NCI-H2029 treated with DMSO at 0.1 percent for 48 hours (cell line): ENCODE data around the gene HDLBP.
"Not testable (repeated sequence)": the region's sequence is repeated elsewhere in the genome, so short reads cannot be mapped to it uniquely, and the experiment has no call there.

Source experiments
- DNase-seq: peaks from one replicate; lab custom pipeline; 2025; lab: John Stamatoyannopoulos, UW

The HDLBP gene

DNA sequence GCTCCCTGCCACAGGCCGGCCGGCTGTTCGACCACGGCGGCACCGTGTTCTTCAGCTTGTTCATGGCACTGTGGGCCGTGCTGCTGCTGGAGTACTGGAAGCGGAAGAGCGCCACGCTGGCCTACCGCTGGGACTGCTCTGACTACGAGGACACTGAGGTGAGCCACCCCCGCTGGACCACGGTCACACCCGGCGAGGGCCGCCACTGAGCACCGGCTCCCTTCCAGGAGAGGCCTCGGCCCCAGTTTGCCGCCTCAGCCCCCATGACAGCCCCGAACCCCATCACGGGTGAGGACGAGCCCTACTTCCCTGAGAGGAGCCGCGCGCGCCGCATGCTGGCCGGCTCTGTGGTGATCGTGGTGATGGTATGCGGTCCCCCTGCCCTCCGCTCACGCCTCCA lies 106.2 kb downstream of the HDLBP start:
- DNase-seq: no peak

GRCh38 chr2:241208058-241208457 lies 107.4 kb downstream of the HDLBP start:
- no peak for DNase-seq

- DNase-seq: no peak
These were observed 107.8 kb downstream of the HDLBP start for GRCh38 chr2:241207641-241208040.

- DNase-seq: no peak
These were observed 108.3 kb downstream of the HDLBP start for GRCh38 chr2:241207151-241207550.

- DNase-seq: no peak
These were observed 110.4 kb downstream of the HDLBP start for GRCh38 chr2:241205086-241205485.

GRCh38 chr2:241204490-241204889 lies 111.0 kb downstream of the HDLBP start:
- DNase-seq: no peak

DNA sequence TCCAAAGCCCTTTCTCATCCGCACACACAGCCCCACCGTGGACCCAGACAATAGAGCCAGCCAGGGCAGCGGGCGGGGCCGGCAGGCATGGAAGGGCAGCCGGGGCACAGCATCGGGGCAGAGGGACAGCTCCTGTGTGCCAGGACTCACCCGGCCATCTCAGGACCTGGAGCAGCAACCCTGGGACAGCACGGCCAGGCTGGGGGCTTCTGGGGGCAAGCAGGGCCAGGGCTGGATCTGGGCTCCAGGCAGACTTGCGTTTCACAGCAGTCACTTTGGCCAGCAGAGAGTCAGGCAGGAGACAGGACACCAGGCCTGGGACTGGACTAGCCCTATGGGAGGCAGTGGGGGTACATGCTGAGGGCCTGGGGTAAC lies 111.5 kb downstream of the HDLBP start:
- DNase-seq: no peak

DNA sequence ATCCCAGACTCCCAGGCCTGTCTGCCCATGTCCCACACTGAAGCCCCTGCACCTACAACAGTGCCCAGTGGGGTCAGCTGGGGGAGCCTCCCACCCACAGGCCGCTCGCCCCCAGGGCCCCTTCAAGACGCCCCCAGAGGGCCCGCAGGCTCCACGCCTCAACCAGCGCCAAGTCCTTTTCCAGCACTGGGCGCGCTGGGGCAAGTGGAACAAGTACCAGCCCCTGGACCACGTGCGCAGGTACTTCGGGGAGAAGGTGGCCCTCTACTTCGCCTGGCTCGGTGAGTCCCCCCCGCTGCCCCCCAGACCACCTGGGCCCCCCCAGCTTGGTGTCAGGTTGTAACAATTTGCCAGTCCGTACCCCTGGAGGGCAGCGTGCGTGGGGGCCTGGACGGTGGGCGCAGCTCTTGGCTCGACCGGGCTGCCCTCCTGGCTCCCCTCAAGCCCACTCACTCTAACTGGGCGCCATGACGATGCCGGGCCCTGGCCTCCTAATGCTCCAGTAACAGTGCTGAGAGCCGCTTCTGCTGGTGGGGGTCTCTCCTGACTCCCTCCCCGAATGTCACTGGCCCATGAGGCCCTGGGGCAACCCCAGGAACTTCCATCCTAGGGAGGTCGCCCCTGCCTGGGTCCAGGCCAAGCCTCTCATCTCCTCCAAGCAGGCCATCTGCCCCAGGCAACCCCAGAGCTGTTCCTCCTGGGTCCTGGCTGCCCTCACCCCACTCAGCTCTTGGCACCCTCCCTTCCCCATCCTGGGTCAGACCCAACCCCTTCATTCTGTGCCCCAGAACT lies 112.1 kb downstream of the HDLBP start:
- DNase-seq: no peak

- no peak for DNase-seq
These were observed 112.8 kb downstream of the HDLBP start for GRCh38 chr2:241202681-241203080.

DNA sequence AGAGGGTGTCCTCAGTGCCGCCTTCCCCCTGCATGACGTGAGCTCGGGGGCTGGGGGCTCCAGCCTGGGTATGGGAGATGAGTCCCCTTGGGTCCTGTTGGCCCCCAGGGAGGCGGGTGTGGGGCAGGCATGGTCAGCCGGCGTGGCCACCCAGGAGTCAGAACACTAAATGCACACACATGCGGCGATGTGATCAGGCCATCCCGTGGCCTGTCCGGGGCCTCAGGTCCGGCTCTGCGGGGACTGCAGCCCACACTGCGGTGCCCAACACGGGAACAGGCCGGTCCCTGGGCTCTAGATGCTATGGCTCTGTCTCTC lies 113.2 kb downstream of the HDLBP start:
- no peak for DNase-seq

GRCh38 chr2:241201445-241202267 lies 113.8 kb downstream of the HDLBP start:
- no peak for DNase-seq

DNA sequence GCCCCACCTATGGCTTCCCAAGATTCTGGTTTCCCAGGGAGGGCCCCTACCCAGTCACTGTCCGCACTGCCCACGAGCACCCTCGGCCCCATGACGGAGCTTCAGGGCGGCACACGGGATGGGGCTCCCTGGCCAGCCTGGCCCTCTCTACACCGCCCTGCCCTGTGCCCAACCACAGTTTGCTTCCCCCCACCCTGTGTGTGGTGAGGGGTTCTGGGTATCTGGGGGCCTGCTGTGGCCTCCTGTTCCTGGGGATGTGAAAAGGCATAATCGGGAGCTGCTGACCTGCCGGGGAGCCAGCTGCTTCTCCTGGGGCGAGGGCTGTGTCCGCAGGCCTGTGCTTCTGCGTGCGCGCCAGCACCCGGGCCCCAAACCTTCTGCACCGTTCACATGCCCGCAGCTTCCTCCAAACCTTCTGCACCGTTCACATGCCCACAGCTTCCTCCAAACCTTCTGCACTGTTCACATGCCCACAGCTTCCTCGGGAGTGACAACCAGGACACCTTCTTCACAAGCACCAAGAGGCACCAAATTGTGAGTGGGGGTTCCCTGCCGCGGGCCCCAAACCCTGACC lies 114.6 kb downstream of the HDLBP start:
- DNase-seq: no peak

DNA sequence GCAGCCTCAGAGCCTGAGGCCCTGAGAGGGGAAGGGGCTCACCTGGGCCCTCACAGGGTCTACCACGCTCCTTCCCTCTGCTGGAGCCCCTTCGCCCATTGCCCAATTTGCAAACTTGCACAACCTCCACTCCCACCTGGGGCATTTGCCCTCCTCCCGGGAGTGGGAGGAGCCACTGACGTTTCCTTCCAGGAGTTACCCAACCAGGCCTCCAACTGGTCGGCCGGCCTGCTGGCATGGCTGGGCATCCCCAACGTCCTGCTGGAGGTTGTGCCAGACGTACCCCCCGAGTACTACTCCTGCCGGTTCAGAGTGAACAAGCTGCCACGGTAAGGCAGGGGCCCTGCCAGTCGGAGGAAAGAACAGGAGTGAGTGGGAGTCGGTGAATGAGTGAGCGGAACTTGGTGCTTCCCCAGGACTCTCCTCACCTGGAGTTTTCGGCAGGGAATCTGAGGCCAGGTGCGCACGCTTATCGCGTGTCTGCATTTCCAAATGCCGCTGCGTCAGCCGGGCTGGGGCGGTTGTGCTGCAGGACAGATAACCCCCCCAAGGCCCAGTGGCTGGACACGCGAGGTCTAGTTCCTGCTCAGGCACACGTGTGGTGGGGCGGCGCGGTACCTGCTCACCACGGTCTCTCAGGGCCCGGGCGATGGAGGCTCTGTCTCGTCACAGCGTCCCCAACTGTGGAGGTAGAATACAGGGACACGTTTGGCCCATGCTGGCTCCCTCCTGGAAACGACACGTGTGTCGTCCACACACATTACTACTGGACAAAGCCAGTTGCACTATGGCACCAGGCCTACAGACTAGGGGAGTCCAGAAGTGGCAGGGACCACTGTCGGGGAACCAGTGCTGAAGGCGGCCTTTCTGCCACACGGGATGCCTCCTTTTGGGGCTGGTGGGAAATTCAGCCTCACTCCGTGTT lies 115.3 kb downstream of the HDLBP start:
- DNase-seq: no peak

DNA sequence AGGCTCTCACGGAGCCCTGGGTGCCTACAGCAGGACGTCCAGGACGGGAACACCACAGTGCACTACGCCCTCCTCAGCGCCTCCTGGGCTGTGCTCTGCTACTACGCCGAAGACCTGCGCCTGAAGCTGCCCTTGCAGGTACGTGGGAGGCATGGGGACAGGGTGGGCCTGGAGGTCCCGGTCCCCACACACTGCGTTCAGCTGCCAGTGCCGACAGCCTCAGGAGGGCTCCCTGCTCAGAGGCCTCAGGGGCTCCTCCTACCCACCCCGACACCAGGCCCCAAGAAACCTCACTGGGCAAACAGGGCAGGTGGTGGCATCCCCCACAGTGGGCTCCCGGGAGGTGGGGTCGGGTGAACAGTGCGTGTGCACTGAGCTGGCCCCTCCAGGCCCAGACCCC lies 116.2 kb downstream of the HDLBP start:
- no peak for DNase-seq

GRCh38 chr2:241198381-241199279 lies 116.8 kb downstream of the HDLBP start:
- DNase-seq: no peak

- DNase-seq: no peak
These were observed 117.5 kb downstream of the HDLBP start for GRCh38 chr2:241197947-241198346.

DNA sequence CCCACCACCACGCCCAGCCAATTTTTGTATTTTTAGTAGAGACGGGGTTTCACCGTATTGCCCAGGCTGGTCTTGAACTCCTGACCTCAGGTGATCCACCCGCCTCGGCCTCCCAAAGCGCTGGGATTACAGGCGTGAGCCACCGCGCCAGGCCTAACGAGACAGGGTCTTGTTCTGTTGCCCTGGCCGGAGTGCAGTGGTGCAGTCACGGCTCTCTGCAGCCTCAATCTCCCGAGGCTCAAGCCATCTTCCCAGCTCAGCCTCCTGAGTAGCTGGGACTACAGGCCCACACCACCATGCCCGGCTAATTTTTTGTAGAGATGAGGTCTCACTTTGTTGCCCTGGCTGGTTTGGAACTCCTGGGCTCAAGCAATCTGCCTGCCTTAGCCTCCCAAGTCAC lies 118.2 kb downstream of the HDLBP start:
- not testable (repeated sequence) for DNase-seq

DNA sequence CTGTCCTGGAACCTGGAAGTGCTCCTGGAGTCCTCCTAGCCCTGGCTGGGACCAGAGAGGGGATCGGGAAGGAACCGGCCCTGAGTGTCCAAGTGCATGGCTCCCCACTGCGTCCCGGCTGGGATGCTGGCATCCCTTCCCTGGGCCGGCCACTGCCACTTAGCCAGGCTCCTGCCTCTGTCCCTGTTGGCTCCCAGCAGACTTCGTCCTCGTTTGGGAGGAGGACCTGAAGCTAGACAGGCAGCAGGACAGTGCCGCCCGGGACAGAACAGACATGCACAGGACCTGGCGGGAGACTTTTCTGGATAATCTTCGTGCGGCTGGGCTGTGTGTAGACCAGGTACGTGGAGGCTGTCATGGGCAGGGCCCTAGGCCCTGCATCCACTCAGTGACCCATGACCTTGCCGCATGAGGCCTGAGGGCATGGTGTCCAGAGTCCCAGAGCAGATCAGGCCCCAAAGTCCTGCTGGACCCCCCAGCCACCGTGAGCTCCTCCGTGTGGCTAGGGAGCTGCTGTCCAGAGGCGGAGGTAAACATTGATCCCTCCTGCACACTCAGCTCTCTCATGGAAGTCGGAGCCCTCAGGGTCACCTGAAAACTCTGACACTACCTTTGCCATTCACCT lies 119.9 kb downstream of the HDLBP start:
- DNase-seq: no peak

DNA sequence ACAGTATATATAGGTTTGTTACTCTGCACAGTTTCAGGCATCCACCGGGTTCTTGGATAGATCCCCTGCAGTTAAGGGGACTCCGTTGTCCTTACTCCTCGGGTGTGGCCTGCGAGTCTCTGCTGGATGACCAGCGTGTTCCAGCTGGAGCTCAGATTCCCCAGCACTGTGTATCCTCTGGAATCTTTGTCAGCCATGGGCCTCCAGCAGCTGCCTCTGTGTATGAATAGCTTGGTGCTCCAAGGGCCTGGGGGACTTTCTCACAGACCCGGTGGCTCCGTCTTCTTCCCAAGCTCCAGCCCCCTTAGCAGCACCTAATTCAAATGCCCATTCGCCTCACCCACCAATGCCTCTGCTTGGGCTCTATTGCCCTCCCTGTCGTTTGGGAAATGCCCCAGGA lies 120.7 kb downstream of the HDLBP start:
- no peak for DNase-seq

DNA sequence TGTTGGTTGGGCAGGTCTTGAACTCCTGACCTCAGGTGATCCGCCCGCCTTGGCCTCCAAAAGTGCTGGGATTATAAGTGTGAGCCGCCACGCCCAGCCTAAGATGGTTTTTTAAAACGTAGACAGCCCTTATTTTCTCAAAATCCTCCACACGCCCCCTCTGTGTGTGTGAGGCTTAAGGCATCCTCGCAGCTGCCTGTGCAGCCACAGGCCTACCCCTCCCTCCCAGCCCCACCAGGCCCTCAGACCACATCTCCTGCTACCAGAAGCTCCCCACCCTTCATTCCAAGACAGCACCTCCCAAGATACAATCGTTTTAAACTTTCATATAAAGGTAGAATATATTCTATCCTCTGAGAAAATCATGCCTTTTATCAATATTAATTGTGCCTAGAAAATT lies 122.2 kb downstream of the HDLBP start:
- no peak for DNase-seq

DNA sequence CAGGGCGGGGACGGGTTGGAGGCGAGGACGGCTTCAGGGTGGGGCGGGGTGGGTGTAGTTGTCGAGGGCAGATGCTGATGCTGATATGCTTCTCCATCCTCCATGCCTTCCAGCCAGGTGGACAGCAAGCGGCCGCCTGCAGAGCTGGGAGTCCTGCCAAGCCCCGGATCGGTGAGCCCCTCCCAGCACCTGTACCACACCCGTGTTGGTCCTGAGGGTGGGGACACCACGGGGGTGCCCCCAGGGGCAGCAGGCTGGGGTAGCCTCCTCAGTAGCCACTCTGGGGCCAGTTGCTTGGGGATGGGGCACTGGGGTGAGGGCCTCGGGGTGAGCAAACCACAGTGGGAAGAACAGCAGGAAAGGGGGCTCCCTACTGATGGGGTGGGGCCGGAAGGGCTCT lies 124.4 kb downstream of the HDLBP start:
- DNase-seq: no peak
